Loucy (cell line): ENCODE results near the gene HOXC11.

Experiments
- CTCF ChIP-seq: fragments of 200-600 bp; sonication (generic); conservative IDR thresholded peaks from 2 replicates; pipeline ENCODE4 v1.5.1; 2014; ENCODE audit warnings: mild to moderate bottlenecking, antibody characterized with exemption, low read length
- EZH2phosphoT487 ChIP-seq: fragments of 200-600 bp; IDR thresholded peaks from 2 replicates; pipeline ENCODE4 v1.6.1; 2018; ENCODE audit warnings: antibody characterized with exemption, mild to moderate bottlenecking, moderate library complexity, borderline replicate concordance

- no peak for TF ChIP-seq CTCF
- no peak for TF ChIP-seq EZH2phosphoT487
These were observed 33.8 kb downstream of the HOXC11 start for GRCh38 chr12:54006559-54007220.
